ENCODE results near the gene FOXP1.

FOXP1 gene

GRCh38 chr3:71323558-71323957, 260.0 kb downstream of the FOXP1 start:
- POLR2A ChIA-PET = no interaction called here

GRCh38 chr3:71322154-71322553, 261.4 kb downstream of the FOXP1 start:
- no peak for TF ChIP-seq CTCF (IDR thresholded peaks at IDR 0.05; ENCODE audit: control extremely low read depth, extremely low read depth, low read depth, missing control alignments)
- DNase-seq (ENCODE audit: extremely low spot score) = no peak
- ChIA-PET POLR2A (no interaction called here), CTCF (no interaction called here)

More at GRCh38 chr3:71323558-71323957, 260.0 kb downstream of the FOXP1 start:
- TF ChIP-seq CTCF (IDR thresholded peaks at IDR 0.05; ENCODE audit: control extremely low read depth, extremely low read depth, low read depth, missing control alignments) = no peak
- CTCF ChIA-PET = no interaction called here
- DNase-seq (ENCODE audit: extremely low spot score) = no peak

GRCh38 chr3:71319771-71320170, 263.8 kb downstream of the FOXP1 start:
- no peak for DNase-seq (ENCODE audit: extremely low spot score)
- POLR2A ChIA-PET = no interaction called here
- CTCF ChIA-PET = no interaction called here
- no peak for TF ChIP-seq CTCF (IDR thresholded peaks at IDR 0.05; ENCODE audit: control extremely low read depth, extremely low read depth, low read depth, missing control alignments)

GRCh38 chr3:71318458-71318827, 265.1 kb downstream of the FOXP1 start:
- CTCF ChIA-PET = no interaction called here
- no peak for DNase-seq (ENCODE audit: extremely low spot score)
- no peak for TF ChIP-seq CTCF (IDR thresholded peaks at IDR 0.05; ENCODE audit: control extremely low read depth, extremely low read depth, low read depth, missing control alignments)
- POLR2A ChIA-PET = no interaction called here

- no peak for TF ChIP-seq CTCF (IDR thresholded peaks at IDR 0.05; ENCODE audit: control extremely low read depth, extremely low read depth, low read depth, missing control alignments)
- no peak for DNase-seq (ENCODE audit: extremely low spot score)
- ChIA-PET CTCF (interaction anchor here (1.2 kb wide), 1 partner anchor 10 kb away, joined by 3 read pairs; no protein-coding TSS in a partner anchor), POLR2A (no interaction called here)
These were observed 265.6 kb downstream of the FOXP1 start for GRCh38 chr3:71317749-71318457.

- DNase-seq (ENCODE audit: extremely low spot score) = no peak
- TF ChIP-seq CTCF (IDR thresholded peaks at IDR 0.05; ENCODE audit: control extremely low read depth, extremely low read depth, low read depth, missing control alignments) = no peak
- CTCF ChIA-PET = interaction anchor here (1.2 kb wide), 1 partner anchor 9 kb away, joined by 3 read pairs; no protein-coding TSS in a partner anchor
- POLR2A ChIA-PET = no interaction called here
These were observed 266.4 kb downstream of the FOXP1 start for GRCh38 chr3:71317140-71317539.

Data from GM10248 (cell line).